ENCODE measurements around the gene REL.
A peak's percentile ranks its signal among the peaks of the same experiment; 100 is the strongest.
"Not testable (repeated sequence)": the region's sequence is repeated elsewhere in the genome, so short reads cannot be mapped to it uniquely, and the experiment has no call there.

The REL gene

GRCh38 chr2:60926741-60927552 is 45.6 kb downstream of the REL start:
- DNase-seq (ENCODE audit: low spot score) = no peak

- not testable (repeated sequence) for DNase-seq (ENCODE audit: low spot score)
These were observed 50.7 kb downstream of the REL start for GRCh38 chr2:60932061-60932460.

- DNase-seq (ENCODE audit: low spot score) = no peak
These were observed 51.6 kb downstream of the REL start for GRCh38 chr2:60932954-60933353.

- no peak for DNase-seq (ENCODE audit: low spot score)
These were observed 52.9 kb downstream of the REL start for GRCh38 chr2:60934165-60934722.

GRCh38 chr2:60936757-60937156 is 55.4 kb downstream of the REL start:
- DNase-seq (ENCODE audit: low spot score) = no peak

GRCh38 chr2:60938301-60938700 is 56.9 kb downstream of the REL start:
- DNase-seq (ENCODE audit: low spot score) = no peak

GRCh38 chr2:60939622-60940021 is 58.2 kb downstream of the REL start:
- DNase-seq (ENCODE audit: low spot score) = no peak

- DNase-seq (ENCODE audit: low spot score) = no peak
These were observed 64.0 kb downstream of the REL start for GRCh38 chr2:60945341-60945740.

GRCh38 chr2:60947056-60947455 is 65.7 kb downstream of the REL start:
- no peak for DNase-seq (ENCODE audit: low spot score)

- no peak for DNase-seq (ENCODE audit: low spot score)
These were observed 66.8 kb downstream of the REL start for GRCh38 chr2:60948161-60948560.

GRCh38 chr2:60948926-60949579 is 67.7 kb downstream of the REL start:
- peak; percentile 76 for DNase-seq (ENCODE audit: low spot score)

- DNase-seq (ENCODE audit: low spot score) = no peak
These were observed 72.8 kb downstream of the REL start for GRCh38 chr2:60954139-60954538.

GRCh38 chr2:60957224-60957623 is 75.8 kb downstream of the REL start:
- DNase-seq (ENCODE audit: low spot score) = no peak

- DNase-seq (ENCODE audit: low spot score) = peak; percentile 7
These were observed 76.3 kb downstream of the REL start for GRCh38 chr2:60957643-60958042.

- DNase-seq (ENCODE audit: low spot score) = no peak
These were observed 77.0 kb downstream of the REL start for GRCh38 chr2:60958361-60958760.

- peak; percentile 46 for DNase-seq (ENCODE audit: low spot score)
These were observed 77.4 kb downstream of the REL start for GRCh38 chr2:60958800-60959199.

- DNase-seq (ENCODE audit: low spot score) = no peak
These were observed 78.1 kb downstream of the REL start for GRCh38 chr2:60959501-60959900.

- no peak for DNase-seq (ENCODE audit: low spot score)
These were observed 79.3 kb downstream of the REL start for GRCh38 chr2:60960706-60961105.

- DNase-seq (ENCODE audit: low spot score) = peak; percentile 30
These were observed 80.1 kb downstream of the REL start for GRCh38 chr2:60961457-60961856.

GRCh38 chr2:60962528-60962927 is 81.2 kb downstream of the REL start:
- DNase-seq (ENCODE audit: low spot score) = no peak

- no peak for DNase-seq (ENCODE audit: low spot score)
These were observed 81.8 kb downstream of the REL start for GRCh38 chr2:60963190-60963589.

GRCh38 chr2:60964651-60965498 is 83.5 kb downstream of the REL start:
- no peak for DNase-seq (ENCODE audit: low spot score)

GRCh38 chr2:60965499-60965785 is 84.1 kb downstream of the REL start:
- no peak for DNase-seq (ENCODE audit: low spot score)
